NCI-H345 treated with DMSO at 0.1 percent for 48 hours (cell line): ENCODE measurements around the gene THOP1.

ENCODE experiments used
- DNase-seq: peaks from one replicate; lab custom pipeline; 2025; ENCODE audit not compliant: unreplicated experiment; lab: John Stamatoyannopoulos, UW

The THOP1 gene

DNA sequence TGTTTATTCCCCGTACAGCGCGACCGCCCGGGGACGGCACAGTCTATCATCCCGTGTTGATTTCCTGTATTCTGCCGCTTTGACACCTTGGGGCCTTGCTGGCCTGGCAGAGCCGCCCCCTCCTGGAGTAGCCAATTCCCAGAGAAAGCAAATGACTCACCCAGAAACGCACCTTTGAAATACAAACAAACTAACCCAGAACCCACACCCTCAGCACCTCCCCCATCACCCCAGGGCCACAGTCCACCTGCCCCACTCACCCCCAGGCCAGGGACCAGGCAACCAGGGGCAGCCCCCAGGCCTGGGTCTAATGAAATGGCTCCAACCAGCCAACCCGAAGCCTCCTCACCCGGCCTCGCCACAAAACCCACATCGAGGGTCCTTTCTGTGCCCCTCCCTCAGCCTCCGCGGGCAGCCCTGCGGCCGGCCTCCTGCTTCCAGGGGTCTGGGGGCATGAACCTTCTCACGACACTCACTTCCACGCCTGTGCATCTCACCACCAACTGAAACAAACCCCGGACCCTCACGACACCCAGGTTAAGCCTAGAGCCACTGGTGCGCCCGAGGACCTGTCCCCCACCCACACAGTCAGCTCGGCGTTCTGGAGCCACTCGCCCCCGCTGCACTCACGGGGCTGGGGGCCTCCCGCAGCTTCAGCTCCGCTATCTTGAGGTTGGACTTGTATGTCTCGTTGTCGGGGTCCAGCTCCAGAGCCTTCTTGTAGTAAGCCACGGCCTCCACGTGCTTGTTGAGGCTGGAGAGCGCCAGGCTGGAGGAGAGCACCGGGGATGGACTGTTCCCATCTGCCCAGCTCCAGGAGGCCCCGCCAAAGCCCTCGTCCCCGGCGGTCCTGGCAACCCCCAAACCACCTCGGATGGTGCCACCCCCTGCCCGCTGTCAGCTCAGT is 23.2 kb upstream of the THOP1 start:
- DNase-seq: no peak

DNA sequence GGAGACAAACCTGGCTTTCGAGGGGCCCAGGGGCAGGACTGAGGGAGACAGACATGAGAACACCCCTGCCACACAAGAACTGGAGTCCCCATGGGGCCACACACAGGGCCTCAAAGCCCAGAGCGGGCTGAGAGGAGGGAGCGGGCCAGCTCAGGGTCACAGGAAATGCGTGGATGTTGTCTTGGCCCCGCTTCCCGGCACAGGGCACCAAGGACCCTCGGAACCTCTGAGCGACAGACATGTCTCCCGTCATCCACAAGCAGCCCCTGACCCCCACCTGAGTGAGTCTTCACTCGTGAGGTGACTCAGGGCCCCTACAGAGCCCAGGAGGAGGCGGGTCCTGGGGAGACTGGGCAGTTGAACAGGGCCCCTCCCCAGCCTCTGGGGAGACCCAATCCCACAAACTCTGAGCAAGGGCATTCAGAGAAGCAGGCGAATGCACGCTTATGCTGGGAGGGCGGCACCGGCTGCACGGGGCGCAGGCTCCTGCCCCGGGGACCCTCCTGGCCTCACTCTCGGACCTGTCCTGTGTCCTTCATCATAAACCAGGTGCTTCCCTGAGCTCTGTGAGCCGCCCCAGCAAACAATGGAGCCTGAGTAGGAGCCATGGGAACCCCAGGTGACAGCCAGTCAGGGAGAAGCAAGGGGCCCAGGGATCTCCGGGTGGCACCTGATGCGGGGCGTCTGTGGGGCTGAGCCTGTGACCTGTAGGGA is 22.4 kb upstream of the THOP1 start:
- DNase-seq: no peak

DNA sequence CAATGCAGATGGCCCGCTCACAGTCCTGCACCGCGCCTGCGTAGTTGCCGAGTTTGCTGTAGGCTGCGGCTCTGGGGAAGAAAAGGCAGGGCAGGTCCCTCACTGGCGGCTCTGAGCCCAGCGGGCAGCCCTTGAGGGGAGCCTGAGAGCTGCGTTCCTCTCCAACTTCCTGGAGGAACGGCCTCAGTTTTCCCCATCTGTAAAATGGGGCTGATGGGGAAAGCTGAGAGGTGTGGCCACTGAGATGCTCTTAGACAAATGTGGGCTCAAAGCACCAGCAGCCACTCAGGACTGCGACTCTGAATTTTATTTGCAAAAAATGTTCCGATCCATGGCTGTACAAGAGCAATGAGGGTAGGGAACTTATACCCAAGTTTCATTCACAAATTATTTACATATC is 21.6 kb upstream of the THOP1 start:
- no peak for DNase-seq

DNA sequence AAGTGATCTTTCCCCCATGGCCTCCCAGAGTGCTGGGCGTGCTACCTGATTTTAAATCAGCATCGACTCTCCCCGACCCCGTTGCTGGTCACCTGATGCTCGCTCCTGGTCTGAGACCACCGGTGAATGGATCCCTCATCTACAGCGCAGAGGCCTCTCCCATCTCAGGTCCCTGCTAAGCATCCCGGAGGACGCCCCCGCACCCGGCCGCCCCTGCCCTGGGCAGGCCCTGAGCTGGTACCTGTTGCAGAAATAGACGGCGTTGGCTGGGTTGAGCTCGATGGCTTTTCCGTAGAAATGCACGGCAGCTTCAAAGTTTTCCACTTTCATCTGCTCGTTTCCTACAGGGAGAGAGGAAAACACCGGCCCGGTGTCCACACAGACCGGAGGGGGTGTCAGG is 20.4 kb upstream of the THOP1 start:
- DNase-seq: no peak

DNA sequence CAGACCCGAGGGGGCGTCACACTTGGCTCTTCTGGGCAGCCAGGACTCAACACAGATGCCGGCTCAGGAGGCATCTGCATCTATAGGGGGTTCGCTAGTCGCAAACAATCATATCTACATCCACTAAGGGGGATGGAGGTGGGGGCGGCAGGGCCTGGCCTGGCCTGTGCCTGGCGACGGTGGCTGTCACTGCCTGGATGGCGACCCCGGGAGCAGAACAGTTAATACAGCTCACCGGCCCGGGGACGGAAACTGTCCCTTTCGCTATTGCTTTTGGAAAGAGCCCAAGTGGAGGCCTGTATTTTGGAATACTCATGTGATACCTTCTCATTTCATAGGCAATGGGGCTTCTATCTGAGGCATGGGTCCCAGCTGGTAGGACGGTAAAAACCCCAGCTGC is 19.9 kb upstream of the THOP1 start:
- no peak for DNase-seq

DNA sequence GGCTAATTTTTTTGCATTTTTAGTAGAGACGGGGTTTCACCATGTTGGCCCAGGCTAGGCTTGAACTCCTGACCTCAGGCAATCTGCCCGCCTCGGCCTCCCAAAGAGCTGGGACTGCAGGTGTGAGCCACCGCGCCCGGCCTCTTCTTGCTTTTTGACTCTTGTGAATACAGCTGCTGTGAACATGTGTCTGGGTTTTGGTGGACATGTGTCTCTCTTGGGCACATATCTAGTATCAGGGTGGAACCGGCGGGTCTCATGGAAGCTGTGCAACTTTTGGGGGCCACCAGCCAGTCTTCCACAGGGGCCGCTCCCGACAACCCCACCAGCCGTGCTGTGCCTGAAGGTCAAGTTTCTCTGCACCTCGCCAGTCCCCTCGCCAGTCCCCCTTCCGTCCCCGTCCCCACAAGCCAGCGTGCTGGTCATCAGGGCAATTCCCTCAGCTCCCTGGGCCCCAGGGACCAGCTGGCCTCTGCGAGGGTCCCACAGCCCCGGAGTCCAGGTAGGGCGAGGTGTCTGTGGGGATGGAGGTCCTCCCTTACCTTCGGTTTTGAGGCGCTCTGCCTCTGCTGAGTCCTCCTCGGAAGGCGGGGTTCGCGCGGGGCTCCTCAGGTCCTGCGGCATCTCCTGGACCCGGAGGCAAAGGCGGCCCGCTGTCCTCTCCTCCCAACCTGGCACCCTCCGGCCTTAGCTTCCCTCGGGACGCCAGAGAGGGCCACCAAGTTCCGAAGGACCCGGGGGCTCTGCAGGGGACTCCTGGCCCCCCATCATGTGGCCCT is 18.5 kb upstream of the THOP1 start:
- no peak for DNase-seq

DNA sequence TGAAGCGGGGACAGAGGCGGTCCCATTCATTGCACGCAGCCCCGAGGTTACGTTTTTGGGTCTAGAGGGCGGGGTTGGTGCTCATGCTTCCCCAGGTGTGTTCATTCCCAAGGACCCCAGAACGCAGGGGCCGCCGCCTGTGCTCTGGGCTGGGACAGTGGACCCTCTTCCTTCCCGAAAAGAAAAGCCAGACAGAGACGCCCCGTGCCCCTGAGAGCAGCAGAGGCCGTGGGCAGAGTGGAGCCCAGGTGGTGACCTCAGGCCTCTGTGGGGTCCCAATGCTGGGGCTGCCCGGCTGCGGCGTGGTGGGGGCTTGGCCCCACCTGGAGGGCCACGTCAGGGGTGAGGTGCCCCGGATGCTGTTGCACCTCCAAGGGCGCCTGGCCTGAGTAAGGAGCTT is 17.6 kb upstream of the THOP1 start:
- DNase-seq: no peak

DNA sequence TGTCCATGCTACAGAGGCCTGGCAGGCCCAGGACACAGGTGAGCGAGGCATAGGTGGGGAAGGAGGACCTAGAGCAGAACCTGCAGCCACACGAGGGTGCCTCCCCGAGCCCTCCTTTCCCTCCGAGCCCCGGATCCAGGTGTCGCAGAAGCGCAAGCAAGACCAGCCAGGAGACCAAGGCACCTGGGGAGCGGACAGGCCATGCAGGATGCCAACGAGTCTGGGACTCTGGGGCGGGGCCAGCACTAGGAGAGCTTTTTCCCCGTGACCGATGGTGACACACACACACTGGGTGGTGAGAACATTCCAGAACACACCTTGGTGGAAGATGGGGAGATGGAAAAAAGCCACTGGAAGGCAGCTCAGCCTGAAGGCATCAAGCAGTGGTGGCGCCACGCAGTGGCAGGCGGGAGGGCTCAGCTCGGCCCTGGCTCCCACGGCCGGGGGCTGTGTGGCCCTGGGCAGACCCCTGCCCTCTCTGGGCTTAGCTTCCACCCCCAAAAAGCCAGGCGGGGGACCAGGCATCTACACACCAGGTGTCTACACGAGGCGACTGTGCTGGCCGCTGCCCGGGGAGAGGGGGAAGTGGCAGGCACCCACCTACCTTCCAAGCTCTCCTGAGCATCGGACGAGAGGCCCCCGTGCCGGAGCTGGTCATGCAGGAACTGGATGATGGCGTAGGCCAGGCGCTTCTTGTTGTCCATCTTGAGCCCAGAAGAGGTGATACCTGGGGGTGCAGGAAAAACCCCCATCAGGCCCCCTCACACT is 16.8 kb upstream of the THOP1 start:
- DNase-seq: no peak

DNA sequence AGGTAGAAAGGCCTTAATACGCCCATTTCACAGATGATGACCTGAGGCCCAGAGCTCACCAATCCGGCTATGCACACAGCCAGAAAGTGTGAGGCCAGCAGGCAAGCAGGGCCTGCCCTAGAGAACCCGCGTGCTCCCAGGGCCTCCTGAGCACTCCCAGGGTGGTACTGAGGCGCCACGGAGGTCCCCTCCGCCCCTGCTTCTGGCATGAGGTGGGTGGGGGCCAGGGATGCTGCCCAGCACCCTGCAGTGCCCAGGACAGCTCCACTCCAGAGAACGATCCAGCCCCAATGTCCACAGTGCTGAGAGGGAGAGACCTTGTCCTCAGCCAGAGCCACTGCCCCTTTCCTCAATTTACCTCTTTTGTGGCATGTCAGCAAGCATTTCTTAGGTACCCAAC is 16.1 kb upstream of the THOP1 start:
- no peak for DNase-seq

DNA sequence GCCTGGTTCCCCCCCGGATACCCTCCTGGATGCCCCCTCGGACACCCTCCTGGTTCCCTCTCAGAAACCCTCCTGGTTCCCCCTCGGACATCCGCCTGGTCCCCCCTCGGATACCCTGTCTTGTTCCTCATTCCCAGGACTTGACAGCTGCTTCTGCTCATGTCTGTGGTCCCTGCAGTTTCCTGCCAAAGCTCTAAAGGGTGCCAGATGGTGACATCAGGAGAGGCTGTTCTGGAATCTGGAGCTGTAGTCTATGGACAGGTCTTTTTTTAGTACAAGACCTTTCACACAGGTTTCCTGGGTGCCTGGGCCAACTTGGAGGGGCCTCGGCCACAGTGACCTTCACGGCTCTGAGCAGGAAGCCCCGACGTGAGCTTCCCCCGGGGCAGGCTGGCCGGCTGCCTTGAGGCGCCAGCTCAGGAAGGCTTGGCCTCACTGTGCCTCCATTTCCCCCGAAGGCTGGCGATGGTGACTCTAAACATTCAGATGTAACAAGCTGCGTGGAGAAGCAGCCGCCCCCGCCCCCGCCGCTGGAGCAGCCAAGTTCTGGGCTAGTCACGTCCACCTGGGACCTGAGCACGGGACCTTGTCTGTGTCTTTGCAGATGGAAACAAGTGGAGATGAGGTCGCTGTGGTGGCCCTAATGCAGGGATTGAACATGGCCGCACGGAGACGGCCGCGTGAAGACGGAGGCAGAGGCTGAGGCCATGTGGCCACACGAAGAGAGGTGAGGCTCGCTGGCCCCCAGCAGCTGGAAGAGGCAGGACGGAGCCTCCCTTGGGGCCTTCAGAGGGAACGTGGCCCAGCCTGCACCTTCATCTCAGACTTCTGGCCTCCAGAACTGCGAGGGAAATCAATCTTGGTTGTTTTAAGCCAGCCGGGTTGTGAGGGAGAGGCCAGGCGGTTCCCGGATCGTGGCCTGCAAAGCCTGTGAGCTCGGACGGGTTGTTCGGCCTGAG is 15.0 kb upstream of the THOP1 start:
- DNase-seq: no peak

DNA sequence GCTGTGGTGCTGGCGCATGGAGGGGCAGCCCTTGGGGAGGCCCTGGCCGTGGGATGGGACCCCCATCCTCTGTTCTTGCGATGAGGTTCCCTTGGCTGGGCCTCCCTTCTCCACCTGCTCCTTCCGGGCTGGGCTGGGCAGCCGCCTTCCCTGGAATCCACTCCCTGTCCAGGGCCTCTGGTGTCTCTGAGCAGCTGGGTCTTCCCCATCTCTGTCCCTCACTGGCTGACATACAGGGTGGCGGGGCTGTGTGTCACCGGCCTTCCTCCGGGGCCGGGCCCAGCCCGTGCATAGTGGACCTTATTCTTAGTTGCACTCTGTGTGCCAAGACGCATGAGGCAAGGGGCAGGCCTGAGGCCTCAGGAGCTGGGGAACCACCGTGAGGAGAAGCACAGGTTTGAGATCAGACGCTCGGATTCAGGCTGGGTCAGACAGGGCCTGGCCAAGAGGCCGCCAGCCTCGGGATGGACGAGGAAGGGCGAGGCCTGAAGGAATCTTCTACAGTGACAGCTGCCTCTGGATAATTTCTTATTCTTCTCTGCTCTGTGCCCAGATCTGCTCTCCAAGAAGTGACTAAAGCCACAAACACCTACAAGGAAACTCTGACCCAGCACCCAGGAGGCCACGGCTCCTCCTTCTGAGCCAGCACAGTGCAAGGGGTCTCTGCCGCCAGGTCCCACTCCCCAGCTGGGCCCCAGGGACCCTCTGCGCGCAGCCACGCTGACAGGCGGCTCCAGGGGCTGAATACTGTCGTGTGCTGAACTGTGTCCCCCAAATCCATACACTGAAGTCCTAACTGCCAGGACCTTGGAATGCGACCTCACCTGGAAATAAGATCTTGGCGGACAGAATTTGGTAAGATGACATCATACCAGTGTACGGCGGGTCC is 13.3 kb upstream of the THOP1 start:
- DNase-seq: no peak

DNA sequence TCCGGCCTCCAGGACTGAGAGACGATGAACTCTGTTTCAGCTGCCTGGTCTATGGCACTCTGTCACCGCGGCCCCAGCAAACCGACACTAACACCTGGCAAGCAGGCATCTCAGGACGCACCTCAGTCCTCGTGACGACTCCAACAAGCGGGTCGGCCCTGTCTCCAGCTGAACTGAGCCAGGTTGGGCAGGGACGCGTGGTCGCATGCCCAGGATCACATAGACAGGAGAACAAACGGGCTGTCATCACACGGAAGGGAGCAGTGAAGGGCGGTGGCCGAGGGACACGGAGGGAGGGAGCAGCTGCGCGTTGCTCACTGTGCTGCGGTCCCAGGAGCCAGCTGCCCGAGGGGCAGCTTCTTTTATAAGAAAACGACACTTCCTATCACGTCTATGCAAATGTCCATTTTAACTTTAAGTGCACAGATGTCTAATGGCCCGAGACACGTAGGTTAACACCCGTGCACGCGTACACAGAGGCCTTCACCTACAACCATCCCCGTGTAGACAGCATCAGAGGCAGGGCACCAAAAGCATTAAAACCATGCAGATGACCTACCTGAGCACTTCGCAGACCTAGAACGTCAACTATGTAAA is 11.1 kb upstream of the THOP1 start:
- no peak for DNase-seq

DNA sequence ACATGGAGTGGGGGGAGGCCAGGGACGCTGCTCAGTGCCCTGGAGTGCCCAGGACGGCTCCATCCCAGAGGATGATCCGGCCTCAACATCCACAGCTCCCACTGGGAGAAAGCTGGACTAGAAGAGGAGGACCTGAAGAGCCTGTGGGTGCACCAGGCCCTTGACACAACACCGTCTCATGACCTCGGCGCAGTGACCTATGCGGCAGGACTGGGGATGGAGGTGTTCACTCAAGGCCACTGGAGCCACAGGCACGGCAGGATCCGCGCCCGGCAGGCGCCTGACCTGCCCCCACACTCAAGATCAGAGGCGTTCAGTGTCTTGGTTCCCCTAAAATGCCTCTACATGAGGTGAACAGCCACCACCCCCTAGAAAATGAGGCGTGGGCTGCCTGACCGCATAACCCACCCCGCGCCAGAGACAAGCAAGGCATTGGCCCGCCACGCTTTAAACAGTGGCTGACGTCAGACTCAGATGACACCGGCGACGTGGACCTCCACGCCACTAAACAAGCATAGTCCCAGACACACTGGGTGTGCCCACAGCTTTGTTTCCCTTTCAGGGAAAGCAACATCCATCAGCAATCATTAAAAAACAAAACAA is 10.2 kb upstream of the THOP1 start:
- DNase-seq: no peak

DNA sequence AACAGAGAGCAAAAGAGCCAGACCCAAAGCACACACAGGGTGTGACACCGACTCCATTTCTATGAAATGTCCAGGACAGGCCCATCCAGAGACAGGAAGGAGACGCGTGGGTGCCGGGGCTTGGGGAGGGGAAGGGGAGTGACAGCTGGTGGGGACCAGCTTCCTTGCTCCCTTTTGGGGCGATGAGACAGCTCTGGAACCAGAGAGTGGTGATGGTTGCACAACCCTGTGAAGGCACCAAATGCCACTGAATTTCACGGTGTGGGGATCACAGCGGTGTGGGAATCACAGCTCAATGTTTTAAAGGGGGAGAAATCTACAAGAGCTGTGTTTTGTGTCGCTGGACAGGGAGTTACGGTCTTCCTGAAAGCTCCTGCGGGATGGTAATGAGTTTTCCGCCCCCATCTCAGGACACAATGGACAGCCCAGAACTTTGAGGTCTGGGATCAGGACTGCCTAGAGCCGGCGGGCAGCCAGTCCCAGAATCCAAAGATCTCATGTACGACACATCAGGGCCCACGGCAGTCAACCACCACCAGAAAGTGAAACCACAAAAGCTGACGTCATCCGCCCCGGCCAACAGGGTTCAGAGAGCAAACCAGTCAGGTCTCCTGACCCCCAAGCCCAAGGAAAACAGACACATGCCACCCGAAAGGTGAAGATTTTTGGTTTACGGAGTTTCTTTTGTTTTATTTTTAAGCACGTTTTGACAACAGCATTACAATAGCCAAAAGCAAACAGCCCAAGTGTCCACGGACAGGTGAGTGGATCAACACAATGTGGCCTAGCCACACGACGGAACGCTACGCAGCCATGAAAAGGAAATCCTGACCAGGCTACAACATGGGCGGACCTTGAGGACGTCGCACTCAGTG is 9.5 kb upstream of the THOP1 start:
- no peak for DNase-seq

DNA sequence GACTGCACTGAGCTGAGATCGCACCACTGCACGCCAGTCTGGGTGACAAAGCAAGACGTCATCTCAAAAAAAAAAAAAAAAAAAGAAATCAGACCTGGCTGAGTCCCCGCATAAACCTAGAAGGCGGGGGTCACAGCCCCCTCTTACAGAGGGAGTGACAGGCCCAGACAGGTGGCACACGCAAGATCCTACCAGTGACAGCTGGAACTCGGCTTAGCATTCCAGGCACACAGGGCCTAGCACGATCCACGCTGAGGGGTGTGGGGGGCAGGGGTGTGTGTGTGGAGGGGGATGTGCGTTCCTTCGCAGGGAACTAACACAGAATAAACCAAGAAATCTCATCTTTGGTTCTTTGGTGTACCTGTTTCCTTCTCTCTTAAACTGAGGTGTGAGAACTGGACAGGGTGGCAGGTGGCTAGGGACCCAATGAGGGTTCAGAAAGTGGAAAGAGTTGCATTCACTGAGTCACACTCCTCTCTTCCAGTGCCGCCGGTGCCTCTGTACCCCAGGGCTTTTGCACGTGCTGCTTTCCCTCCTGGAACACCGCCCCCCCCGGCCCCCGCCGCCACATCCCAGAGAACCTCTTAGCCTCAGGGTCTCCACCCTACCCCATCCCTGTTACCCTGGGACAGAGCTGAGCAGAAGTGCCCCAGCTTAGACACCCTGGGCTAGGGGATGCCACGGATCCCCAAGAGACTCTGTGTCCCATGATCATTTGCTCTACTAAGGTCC is 7.2 kb upstream of the THOP1 start:
- no peak for DNase-seq

DNA sequence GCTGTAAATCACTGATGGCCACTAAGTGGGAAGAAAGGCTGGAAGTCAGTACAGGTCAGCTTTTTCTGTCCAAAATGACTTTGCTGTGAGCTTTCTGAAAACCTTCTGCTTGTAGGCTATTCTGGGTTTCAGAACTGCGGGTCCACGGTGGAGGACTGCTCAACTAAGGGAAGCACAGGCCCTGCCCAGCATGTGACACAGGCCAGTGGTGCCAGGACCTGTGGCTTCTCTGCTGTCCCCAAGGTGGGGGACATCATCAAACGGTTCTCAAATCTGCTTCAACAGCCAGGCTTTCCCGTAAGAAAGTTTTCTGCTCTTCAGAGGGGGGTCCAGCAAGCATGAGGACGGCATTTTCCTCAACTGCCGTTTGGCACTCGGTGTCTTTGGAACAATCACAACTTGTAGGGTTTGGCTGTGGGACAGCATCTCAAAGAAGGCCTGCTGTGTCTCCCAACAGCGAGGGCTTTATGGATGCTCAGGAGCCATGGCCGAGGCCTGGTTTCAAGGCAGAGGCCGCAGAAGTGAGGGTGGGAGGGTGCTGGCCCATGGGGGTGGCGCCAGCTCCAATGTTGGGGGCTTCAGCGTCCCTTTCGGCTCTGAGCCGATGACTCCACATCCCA is 6.1 kb upstream of the THOP1 start:
- no peak for DNase-seq
